Hepatocyte (in vitro differentiated cells): ENCODE data around the gene ARF3.

Source experiments
- CTCF ChIP-seq: fragments of 200-600 bp; sonication (generic); IDR thresholded peaks from 2 replicates; pipeline ENCODE4 v1.5.1; 2016; ENCODE audit warnings: antibody characterized with exemption, mild to moderate bottlenecking; ENCODE audit not compliant: poor library complexity
- EZH2 ChIP-seq: fragments of 200-600 bp; sonication (generic); IDR thresholded peaks from 2 replicates; pipeline ENCODE4 v1.6.1; 2016; ENCODE audit warnings: antibody characterized with exemption, mild to moderate bottlenecking, borderline replicate concordance

- TF ChIP-seq CTCF (peak; percentile 4), EZH2 (peak; percentile 45)
Observed at GRCh38 chr12:48980953-48981756, 23.9 kb upstream of the ARF3 start.
